ENCODE data around the gene FAM83D.

GRCh38 chr20:38903335-38903734 lies 22.9 kb upstream of the FAM83D start:
- TF ChIP-seq CTCF (IDR thresholded peaks at IDR 0.05) (no peak), POLR2A (IDR thresholded peaks at IDR 0.05) (no peak)

Data from thyroid gland (tissue), 4 donors.